Measurements from ENCODE around the gene SLC9A9. TPM values are rescaled to one million over a fixed set of nuclear protein-coding genes. Genes with fewer than 3 reads are reported as not detected.

The SLC9A9 gene
- total and polyA plus RNA-seq, 10 of the 15 experiments (the other 5 are each of a cell fraction or from before 2014, with no cell fraction given), result 3.5 to 14.2 (median 9.3) TPM

GRCh38 chr3:143351895-143352608 lies 496.2 kb downstream of the SLC9A9 start (continued):
- no peak for TF ChIP-seq ZBTB40 (IDR thresholded peaks at IDR 0.05; ENCODE audit: borderline replicate concordance)
- no peak for TF ChIP-seq BACH1 (IDR thresholded peaks at IDR 0.05; ENCODE audit: borderline replicate concordance)

- Histone ChIP-seq H3K4me3 (no peak overlapping the region), H3K9ac (ENCODE audit: control insufficient read depth, insufficient read depth, low read length) (no peak overlapping the region), H3K36me3 (ENCODE audit: control insufficient read depth in 2 of 2, insufficient read depth in 2 of 2, low read length in 1 of 2) (no peaks in the 10 kb centered on the region), H3K79me2 (ENCODE audit: control insufficient read depth, insufficient read depth, low read length) (no peaks in the 10 kb centered on the region), H3K27ac (ENCODE audit: control insufficient read depth, insufficient read depth) (no peak overlapping the region), H3K4me2 (ENCODE audit: control insufficient read depth, insufficient read depth) (no peak overlapping the region), H2AFZ (ENCODE audit: control insufficient read depth, low read depth, low read length) (no peak overlapping the region), H3K27me3 (replicated peaks in 1 of 2; ENCODE audit: control insufficient read depth in 2 of 2, insufficient read depth in 2 of 2, low read length in 1 of 2) (no peaks in the 10 kb centered on the region), H3K9me3 (replicated peaks; ENCODE audit: control insufficient read depth, insufficient read depth, low read length) (no peaks in the 10 kb centered on the region), H3K4me1 (ENCODE audit: control insufficient read depth, insufficient read depth, low read length) (peaks cover 5% of the 10 kb centered on the region), H4K20me1 (ENCODE audit: control insufficient read depth, insufficient read depth) (no peaks in the 10 kb centered on the region)
- TF ChIP-seq NR2C2 (IDR thresholded peaks at IDR 0.05; ENCODE audit: borderline replicate concordance, control insufficient read depth, insufficient read length, low read depth), result no peak
- no peak for TF ChIP-seq ZNF592 (IDR thresholded peaks at IDR 0.05)
- no peak for TF ChIP-seq CEBPZ (IDR thresholded peaks at IDR 0.05; ENCODE audit: low read depth, low read length)
- no peak for TF ChIP-seq RELB (IDR thresholded peaks at IDR 0.05; ENCODE audit: low read depth)
- FAIRE-seq (no peak), DNase-seq (ENCODE audit: low read depth, low spot score) (no peak), ATAC-seq (no peak)
- WGBS (ENCODE audit: insufficient coverage, insufficient replicate concordance, low lambda C conversion rate, missing lambda C conversion rate), result 85% methylated on average over 2 of the region's 2 CpGs
- ChIA-PET CTCF (no interaction called here), RAD21 (ENCODE audit: unreplicated experiment) (no interaction called here), SMC1A (ENCODE audit: uncharacterized antibody, unreplicated experiment) (interaction anchor here (0.5 to 1.7 kb wide), 3 partner anchors 15 to 601 kb away, joined by 3 to 5 read pairs (median 3); no protein-coding TSS in a partner anchor), POLR2A (no interaction called here)
- no TSS peak for BruUV-seq (replicated peaks)
- in situ Hi-C loops (cut with MboI) (no loop called here), intact Hi-C loops (cut with micrococcal nuclease; ENCODE audit: unreplicated experiment) (no loop called here)
Observed at GRCh38 chr3:143351354-143351753, 496.9 kb downstream of the SLC9A9 start.
